ENCODE results near the gene KDM4C.

KDM4C gene

DNA sequence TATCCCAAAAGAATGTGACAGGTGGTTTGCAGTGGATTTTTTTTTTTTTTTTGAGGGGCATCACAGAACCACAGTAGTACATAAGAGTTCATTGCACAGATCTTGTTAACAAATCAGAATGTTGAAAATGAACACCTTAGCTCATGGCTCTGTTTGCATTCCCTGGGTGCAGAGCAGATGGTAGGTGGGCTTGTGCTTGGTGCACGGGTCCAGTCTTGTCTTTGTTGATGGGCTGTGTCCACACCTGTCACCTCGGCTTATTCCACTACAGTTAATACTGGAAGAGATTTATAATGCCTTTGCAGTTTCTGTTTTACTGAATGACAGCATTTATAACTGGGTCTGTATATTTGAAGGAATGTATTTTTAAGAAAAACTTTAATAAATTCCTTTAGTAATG is 146.6 kb downstream of the KDM4C start:
- no peak overlapping the region for H3K4me3 Mint-ChIP-seq
- H3K4me1 Mint-ChIP-seq (ENCODE audit: low read depth): peaks cover 32% of the 10 kb centered on the region

DNA sequence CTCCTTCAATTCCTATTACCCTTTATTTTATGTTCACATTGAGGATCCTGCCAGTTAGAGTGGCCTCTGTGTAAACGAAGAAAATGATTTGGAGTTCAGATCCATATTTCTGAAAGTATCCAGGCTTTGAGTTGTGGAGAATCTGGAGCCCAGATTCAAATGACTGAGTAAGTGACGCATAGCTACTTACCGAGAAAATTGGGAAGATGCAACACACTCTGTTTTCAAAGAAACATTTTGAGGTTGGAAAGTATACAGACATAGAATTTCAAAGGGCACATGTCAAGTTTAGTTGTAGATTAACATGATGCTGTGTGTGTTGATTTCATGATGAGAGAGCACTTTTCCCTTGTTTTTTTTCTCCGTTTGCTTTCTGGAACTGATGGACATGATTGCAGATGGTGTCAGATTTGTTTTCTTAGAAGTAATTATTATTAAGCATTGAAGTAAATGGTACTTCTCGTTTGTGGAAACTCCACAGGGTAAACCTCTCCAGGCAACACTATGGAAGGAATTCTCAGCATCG is 148.1 kb downstream of the KDM4C start:
- Mint-ChIP-seq H3K36me3 (ENCODE audit: low read depth) (peaks cover 27% of the 10 kb centered on the region), H3K4me3 (no peak overlapping the region), H3K4me1 (ENCODE audit: low read depth) (peaks cover 27% of the 10 kb centered on the region), H3K9me3 (no peaks in the 10 kb centered on the region), H3K27ac (no peak overlapping the region), H3K27me3 (no peaks in the 10 kb centered on the region)
- no peak for DNase-seq

More for the DNA sequence above, 146.6 kb downstream of the KDM4C start:
- no peaks in the 10 kb centered on the region for H3K27me3 Mint-ChIP-seq
- no peak overlapping the region for H3K27ac Mint-ChIP-seq
- H3K36me3 Mint-ChIP-seq (ENCODE audit: low read depth): peaks cover 35% of the 10 kb centered on the region
- no peaks in the 10 kb centered on the region for H3K9me3 Mint-ChIP-seq
- no peak for DNase-seq

DNA sequence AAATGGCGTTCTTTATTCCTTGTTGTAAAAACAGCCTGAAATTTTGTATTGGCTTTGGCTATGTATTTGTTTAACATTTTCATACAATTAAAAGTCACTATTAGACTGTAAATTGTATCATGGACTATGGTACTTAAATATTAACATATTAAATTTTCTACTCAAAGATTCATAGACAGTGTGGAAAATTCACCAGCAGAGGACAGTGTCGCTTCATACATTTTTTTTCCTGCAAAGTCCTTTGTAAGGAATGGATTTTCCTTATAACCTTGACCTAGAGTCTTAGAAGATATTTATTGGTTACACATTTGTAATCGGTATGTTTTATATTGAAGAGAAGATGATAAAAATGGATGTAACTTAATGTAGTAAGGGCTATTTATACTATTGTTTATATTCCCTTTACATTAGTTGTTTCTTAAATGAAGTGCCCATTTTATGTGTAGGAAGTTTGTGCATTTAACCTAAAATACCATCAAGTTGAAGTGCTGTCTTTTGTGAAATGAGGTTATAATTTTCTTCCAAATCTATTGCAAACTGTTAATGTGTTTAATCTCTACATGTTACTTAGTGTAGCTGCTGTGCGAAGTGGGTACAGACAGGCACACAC is 150.1 kb downstream of the KDM4C start:
- Mint-ChIP-seq H3K27me3 (no peaks in the 10 kb centered on the region), H3K4me1 (ENCODE audit: low read depth) (peaks cover 20% of the 10 kb centered on the region), H3K9me3 (no peaks in the 10 kb centered on the region), H3K27ac (no peak overlapping the region), H3K36me3 (ENCODE audit: low read depth) (peaks cover 17% of the 10 kb centered on the region), H3K4me3 (no peak overlapping the region)
- DNase-seq: no peak

DNA sequence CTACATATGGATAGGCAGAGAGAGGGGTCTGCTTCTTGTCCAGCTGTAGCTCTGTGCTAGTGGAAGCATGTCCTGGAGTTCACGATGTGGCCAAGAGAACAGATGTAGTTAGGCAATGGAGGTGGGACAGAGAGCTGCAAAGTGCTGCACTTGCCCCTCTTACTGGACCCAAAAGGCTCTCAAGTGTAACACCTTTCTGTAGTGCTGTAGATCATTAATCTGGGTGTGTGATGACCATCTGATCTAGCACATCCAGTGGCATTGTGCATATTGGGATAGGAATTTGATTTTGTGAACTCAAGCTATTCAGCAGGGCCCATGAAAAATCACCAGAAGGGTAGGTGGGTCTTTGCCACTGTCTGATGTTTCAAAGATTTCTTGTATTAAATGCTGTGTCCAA is 151.4 kb downstream of the KDM4C start:
- no peak overlapping the region for H3K4me3 Mint-ChIP-seq
- no peak for DNase-seq
- H3K9me3 Mint-ChIP-seq: no peaks in the 10 kb centered on the region
- H3K4me1 Mint-ChIP-seq (ENCODE audit: low read depth): peaks cover 20% of the 10 kb centered on the region
- peaks cover 20% of the 10 kb centered on the region for H3K36me3 Mint-ChIP-seq (ENCODE audit: low read depth)
- H3K27ac Mint-ChIP-seq: no peak overlapping the region
- no peaks in the 10 kb centered on the region for H3K27me3 Mint-ChIP-seq

DNA sequence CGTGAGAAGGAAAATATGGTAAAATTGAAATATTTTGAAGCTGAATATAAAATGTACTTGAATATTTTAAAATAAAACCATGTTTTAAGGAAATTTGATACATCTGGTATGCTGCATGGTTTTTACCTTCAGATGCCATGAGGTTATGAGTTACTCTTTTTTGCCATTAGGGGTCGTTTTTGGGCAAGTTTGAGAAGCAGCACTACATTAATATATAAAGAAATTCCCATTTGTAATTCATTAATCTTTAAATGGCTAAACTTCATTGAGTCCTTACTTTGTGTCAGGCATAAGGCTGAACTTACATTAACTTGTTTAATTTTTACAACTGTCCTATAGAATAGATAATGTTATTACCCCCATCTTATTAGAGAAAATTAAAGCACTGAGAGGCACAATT is 152.3 kb downstream of the KDM4C start:
- no peak for DNase-seq
- Mint-ChIP-seq H3K27ac (no peak overlapping the region), H3K9me3 (no peaks in the 10 kb centered on the region), H3K36me3 (ENCODE audit: low read depth) (peaks cover 15% of the 10 kb centered on the region), H3K4me1 (ENCODE audit: low read depth) (peaks cover 20% of the 10 kb centered on the region), H3K27me3 (no peaks in the 10 kb centered on the region), H3K4me3 (no peak overlapping the region)

DNA sequence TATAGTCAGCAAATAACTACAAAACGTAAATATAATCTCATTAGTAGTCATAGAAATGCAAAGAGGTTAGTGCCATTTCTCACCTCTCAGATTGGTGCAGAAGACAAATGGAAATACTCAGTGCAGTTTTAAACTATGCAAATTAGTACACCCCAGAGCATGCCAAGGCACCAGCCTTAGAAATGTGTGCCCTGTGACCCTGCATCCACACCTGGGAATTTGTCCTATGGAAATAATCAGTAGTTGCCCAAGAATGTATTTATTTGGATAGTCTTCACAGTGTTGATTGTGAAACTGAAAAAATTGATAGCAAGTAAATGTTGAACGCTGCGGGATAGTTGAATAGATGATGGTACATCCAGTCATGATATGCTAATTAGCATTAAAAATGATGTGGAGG is 152.7 kb downstream of the KDM4C start:
- H3K27me3 Mint-ChIP-seq: no peaks in the 10 kb centered on the region
- no peak for DNase-seq

DNA sequence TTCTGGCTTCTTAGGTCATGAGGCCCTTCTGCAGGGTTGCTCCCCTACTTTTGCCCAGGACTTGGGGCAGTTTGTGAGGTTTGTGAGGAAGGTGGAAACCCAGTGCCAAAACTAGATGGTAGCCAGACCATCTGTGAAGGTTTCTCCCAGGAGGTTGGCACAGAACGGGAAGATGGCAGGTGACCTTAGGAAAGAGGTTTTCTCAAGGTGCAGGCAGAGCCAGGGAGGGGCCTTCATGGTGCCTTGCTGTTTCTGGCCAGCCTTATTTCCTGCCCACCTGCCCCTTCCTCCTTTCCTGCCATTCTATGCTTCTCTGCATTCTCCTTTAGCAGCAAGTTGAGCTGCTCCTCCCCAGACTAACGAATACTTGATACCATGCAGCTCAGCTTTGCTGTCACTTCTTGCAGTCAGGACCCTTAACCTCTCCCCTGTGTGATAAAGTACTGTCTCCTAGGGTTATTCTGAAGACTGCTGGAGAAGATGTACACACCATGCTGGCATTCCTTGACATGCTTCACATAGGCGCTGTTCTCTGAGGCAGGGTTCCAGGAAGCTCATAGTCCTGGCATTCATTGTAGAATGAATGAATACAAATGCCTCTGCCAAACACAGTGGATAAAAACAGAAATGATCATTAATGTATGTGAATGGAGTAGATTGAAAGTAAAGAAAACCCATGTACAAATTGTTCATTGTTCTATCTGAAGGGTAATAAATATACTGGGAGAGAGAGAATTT is 154.3 kb downstream of the KDM4C start:
- DNase-seq: no peak
- Mint-ChIP-seq H3K4me3 (no peak overlapping the region), H3K27me3 (no peaks in the 10 kb centered on the region), H3K9me3 (no peaks in the 10 kb centered on the region), H3K4me1 (ENCODE audit: low read depth) (peaks cover 27% of the 10 kb centered on the region), H3K36me3 (ENCODE audit: low read depth) (peaks cover 10% of the 10 kb centered on the region), H3K27ac (no peak overlapping the region)

More for the DNA sequence above, 152.7 kb downstream of the KDM4C start:
- Mint-ChIP-seq H3K36me3 (ENCODE audit: low read depth) (peaks cover 11% of the 10 kb centered on the region), H3K4me3 (no peak overlapping the region), H3K4me1 (ENCODE audit: low read depth) (peaks cover 20% of the 10 kb centered on the region), H3K9me3 (no peaks in the 10 kb centered on the region), H3K27ac (no peak overlapping the region)

DNA sequence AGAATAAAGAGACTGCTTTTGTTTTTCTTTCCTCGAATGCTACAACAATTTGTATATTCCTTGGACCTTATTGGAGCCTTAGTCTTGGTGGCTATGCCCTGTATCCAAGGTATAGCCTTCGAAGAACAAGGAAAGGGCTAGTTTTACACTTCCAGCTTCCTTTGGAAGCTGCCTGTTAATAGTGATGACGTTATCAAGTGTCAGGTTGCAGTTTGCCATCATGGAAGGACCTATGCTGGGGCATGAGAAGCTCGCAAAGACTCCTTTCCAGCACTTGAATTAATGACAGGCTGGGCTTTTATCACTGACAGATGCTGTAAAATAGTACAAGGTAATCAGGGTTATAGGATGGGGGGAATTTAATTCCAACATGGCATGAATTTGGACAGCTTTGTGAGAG is 157.9 kb downstream of the KDM4C start:
- Mint-ChIP-seq H3K27me3 (no peaks in the 10 kb centered on the region), H3K4me1 (ENCODE audit: low read depth) (peaks cover 40% of the 10 kb centered on the region), H3K9me3 (no peaks in the 10 kb centered on the region), H3K27ac (no peak overlapping the region), H3K36me3 (ENCODE audit: low read depth) (peaks cover 24% of the 10 kb centered on the region), H3K4me3 (no peak overlapping the region)
- no peak for DNase-seq

DNA sequence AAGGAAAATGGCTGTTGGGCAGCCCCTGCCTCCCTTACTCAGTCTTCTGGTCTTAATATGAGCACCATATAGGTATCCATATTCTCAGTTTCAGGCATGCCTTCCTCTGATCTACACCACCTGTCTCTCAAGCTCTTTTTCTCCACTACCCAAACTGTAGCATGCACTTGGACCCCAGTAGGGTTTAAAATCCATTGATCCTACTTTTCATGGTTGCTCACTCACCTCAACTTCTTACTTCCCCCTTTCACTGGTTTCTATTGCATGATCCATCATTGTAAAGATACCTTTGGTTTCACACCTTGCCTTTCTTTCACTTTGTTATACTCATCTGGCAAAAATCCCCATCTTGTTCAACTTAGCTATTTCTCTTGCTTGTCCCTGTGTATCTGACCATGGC is 159.4 kb downstream of the KDM4C start:
- Mint-ChIP-seq H3K27ac (no peak overlapping the region), H3K9me3 (no peaks in the 10 kb centered on the region), H3K4me3 (no peak overlapping the region), H3K27me3 (no peaks in the 10 kb centered on the region), H3K36me3 (ENCODE audit: low read depth) (peaks cover 38% of the 10 kb centered on the region), H3K4me1 (ENCODE audit: low read depth) (peaks cover 44% of the 10 kb centered on the region)
- no peak for DNase-seq

DNA sequence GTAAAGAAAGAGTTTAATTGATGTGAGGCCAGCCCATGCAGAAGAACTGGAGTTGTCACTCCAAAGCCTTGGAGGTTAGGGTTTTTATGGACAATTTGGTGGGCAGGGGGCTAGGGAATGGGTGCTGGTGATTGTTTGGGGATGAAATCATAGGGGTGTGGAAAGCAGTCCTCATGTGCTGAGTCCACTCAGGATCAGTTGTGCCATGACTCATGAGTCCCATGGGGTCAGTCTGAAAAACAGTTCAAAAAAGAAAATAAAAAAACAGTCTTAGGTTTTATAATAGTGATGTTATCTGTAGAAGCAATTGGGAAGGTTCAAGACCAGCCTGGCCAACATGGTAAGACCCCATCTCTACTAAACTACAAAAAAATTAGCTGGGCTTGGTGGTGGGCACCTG is 162.3 kb downstream of the KDM4C start:
- no peak overlapping the region for H3K4me3 Mint-ChIP-seq
- no peaks in the 10 kb centered on the region for H3K27me3 Mint-ChIP-seq
- H3K9me3 Mint-ChIP-seq: no peaks in the 10 kb centered on the region
- peaks cover 48% of the 10 kb centered on the region for H3K36me3 Mint-ChIP-seq (ENCODE audit: low read depth)
- H3K27ac Mint-ChIP-seq: no peak overlapping the region
- peaks cover 59% of the 10 kb centered on the region for H3K4me1 Mint-ChIP-seq (ENCODE audit: low read depth)
- DNase-seq: no peak

DNA sequence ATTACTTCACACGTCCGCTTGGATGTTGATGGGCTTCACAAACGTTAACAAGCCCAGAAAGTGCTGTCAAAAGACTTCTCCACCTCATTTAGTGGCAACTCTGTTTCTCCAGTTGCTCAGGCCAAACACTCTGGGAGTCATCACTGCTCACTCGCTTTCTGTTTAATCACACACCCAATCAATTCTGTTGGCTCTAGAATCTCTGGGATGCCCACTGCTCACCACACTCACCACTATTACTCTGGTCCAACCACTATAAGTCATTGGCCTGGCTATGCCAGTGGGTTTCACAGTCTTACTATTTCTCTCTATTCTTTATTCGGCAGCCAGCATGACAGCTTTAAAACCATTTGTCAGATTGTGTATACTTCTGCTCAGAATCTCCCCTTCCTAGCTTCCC is 163.5 kb downstream of the KDM4C start:
- peaks cover 57% of the 10 kb centered on the region for H3K4me1 Mint-ChIP-seq (ENCODE audit: low read depth)
- H3K9me3 Mint-ChIP-seq: no peaks in the 10 kb centered on the region
- no peak overlapping the region for H3K27ac Mint-ChIP-seq
- no peak overlapping the region for H3K4me3 Mint-ChIP-seq
- peaks cover 50% of the 10 kb centered on the region for H3K36me3 Mint-ChIP-seq (ENCODE audit: low read depth)
- no peaks in the 10 kb centered on the region for H3K27me3 Mint-ChIP-seq
- no peak for DNase-seq

DNA sequence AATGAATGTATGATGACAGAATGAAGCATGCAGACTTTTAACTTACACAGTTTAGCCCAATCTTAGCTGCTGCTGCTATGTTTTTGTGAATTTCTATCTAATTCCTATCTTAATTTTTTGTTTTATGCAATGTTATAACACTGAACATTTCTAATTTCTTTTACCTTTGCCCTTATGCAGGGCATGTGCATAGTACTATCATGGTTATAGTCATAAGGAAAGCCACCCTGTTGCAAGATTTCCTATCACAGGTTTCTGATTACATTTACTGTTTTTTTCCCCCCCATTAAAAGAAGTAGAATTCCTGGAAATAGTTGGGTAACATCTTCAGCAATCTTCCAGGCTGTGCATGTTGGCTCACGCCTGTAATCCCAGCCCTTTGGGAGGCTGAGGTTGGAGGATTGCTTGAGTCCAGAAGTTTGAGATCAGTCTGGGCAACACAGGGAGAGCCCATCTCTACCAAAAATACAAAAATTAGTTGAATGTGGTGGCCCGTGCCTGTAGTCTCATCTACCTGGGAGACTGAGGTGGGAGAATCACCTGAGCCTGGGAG is 164.4 kb downstream of the KDM4C start:
- Mint-ChIP-seq H3K27ac (peak overlapping the region; percentile 63), H3K27me3 (no peaks in the 10 kb centered on the region), H3K36me3 (ENCODE audit: low read depth) (peaks cover 52% of the 10 kb centered on the region), H3K4me1 (ENCODE audit: low read depth) (peaks cover 55% of the 10 kb centered on the region), H3K9me3 (no peaks in the 10 kb centered on the region), H3K4me3 (no peak overlapping the region)
- DNase-seq: no peak

DNA sequence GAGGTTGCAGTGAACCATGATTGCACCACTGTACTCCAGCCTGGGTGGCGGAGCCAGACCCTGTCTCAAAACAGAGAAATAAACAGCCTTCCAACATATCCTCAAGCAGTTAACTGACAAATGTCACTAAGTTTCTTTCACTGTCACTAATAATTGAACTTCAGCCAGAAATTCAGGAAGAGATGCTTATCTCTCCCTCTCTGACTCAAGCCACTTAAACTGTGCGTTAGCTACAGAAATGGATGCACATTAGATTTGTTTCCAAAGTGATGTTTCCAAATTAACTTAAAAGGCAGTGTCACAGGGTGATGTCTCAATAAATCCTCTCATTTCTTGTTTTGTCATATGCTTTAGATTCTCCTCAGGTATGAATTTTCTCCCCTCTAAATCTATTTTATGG is 164.9 kb downstream of the KDM4C start:
- no peaks in the 10 kb centered on the region for H3K9me3 Mint-ChIP-seq
- H3K27ac Mint-ChIP-seq: peak overlapping the region; percentile 29
- no peak overlapping the region for H3K4me3 Mint-ChIP-seq
- peaks cover 50% of the 10 kb centered on the region for H3K36me3 Mint-ChIP-seq (ENCODE audit: low read depth)
- peaks cover 54% of the 10 kb centered on the region for H3K4me1 Mint-ChIP-seq (ENCODE audit: low read depth)
- no peak for DNase-seq
- H3K27me3 Mint-ChIP-seq: no peaks in the 10 kb centered on the region

DNA sequence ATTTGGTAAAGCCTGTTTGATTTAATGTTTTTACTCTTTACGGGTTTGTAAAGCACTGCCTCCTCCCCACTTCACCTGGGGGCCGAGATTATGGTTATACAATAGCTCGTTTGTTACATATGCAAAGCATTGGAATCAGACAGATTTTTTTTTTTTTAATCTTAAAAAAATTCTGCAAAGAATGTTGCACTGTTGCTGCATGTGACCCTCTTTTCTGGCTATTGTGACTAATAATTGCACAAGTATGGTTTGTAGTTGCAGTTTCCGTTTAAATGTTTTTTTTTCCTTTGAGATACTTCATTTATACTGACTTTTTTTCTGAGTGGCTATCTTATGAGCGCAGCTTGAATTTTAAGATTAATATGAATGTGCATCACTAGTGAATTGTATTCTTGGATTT is 165.3 kb downstream of the KDM4C start:
- DNase-seq: no peak
- peak overlapping the region; percentile 29 for H3K27ac Mint-ChIP-seq
- H3K27me3 Mint-ChIP-seq: no peaks in the 10 kb centered on the region
- H3K36me3 Mint-ChIP-seq (ENCODE audit: low read depth): peaks cover 51% of the 10 kb centered on the region
- H3K9me3 Mint-ChIP-seq: no peaks in the 10 kb centered on the region
- peaks cover 57% of the 10 kb centered on the region for H3K4me1 Mint-ChIP-seq (ENCODE audit: low read depth)
- H3K4me3 Mint-ChIP-seq: no peak overlapping the region

DNA sequence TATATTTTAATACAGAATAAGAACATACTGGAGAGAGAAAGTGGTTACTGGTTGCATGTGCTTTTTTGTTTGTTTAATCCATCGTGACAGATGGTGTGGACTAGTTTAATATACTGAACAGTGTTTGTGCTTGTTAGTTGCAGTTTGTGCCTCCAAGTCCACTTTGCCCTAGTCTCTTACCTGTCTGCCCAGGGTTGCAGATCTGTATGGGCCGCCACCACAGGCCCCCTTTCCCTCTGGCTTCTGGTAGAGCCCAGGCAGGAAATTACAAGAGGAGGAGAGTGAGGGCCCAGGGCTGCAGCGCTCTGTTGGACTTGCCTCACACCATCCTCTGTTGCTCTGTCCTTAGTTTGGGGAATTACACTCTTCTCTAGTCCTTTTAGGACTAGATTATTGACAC is 166.4 kb downstream of the KDM4C start:
- no peak for DNase-seq
- H3K36me3 Mint-ChIP-seq (ENCODE audit: low read depth): peaks cover 45% of the 10 kb centered on the region
- no peak overlapping the region for H3K4me3 Mint-ChIP-seq
- H3K4me1 Mint-ChIP-seq (ENCODE audit: low read depth): peaks cover 58% of the 10 kb centered on the region
- no peak overlapping the region for H3K27ac Mint-ChIP-seq
- no peaks in the 10 kb centered on the region for H3K9me3 Mint-ChIP-seq
- H3K27me3 Mint-ChIP-seq: no peaks in the 10 kb centered on the region

All from activated T-cell treated with anti-CD3 and anti-CD28 coated beads, Interleukin-2, amount 50 U/mL, for 24 hours (primary cell).